ENCODE measurements around the gene ARHGEF28. TPM values are rescaled to one million over a fixed set of nuclear protein-coding genes. Genes with fewer than 3 reads are reported as not detected.

ARHGEF28 gene
- total RNA-seq, 4 donors from 2014 or later: 13.3 to 19.0 (median 16.9) TPM

DNA sequence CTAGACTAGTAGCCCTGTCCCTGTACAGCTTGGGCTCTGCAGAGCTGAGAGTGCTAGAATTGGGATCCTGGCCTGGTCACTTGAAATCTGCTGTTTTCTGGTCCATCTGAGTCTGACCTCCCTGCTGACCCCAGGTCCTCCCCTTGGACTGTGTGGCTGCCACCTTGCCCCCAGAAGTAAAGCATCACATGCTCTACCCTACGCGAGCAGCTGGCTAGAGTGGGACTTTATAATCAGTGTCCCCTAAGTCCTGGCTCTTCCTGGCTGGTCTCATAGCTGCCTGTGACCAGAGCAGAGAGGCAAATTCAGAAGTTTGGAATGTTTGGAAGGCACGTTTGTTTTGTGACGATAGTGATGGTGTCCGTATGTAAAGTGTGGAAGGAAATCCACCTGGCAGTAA, 81.0 kb downstream of the ARHGEF28 start:
- no peak for DNase-seq
- Histone ChIP-seq H3K4me3 (no peak overlapping the region), H3K27me3 (no peaks in the 10 kb centered on the region), H3K9me3 (peaks cover 0 to 10% (median 0%) of the 10 kb centered on the region in 4 donors), H3K4me1 (no peaks in the 10 kb centered on the region), H3K27ac (no peak overlapping the region), H3K36me3 (no peaks in the 10 kb centered on the region)
- TF ChIP-seq, protein P1, sequence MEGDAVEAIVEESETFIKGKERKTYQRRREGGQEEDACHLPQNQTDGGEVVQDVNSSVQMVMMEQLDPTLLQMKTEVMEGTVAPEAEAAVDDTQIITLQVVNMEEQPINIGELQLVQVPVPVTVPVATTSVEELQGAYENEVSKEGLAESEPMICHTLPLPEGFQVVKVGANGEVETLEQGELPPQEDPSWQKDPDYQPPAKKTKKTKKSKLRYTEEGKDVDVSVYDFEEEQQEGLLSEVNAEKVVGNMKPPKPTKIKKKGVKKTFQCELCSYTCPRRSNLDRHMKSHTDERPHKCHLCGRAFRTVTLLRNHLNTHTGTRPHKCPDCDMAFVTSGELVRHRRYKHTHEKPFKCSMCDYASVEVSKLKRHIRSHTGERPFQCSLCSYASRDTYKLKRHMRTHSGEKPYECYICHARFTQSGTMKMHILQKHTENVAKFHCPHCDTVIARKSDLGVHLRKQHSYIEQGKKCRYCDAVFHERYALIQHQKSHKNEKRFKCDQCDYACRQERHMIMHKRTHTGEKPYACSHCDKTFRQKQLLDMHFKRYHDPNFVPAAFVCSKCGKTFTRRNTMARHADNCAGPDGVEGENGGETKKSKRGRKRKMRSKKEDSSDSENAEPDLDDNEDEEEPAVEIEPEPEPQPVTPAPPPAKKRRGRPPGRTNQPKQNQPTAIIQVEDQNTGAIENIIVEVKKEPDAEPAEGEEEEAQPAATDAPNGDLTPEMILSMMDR (IDR thresholded peaks at IDR 0.05): no peak
- no peak for TF ChIP-seq POLR2A (IDR thresholded peaks at IDR 0.05)

DNA sequence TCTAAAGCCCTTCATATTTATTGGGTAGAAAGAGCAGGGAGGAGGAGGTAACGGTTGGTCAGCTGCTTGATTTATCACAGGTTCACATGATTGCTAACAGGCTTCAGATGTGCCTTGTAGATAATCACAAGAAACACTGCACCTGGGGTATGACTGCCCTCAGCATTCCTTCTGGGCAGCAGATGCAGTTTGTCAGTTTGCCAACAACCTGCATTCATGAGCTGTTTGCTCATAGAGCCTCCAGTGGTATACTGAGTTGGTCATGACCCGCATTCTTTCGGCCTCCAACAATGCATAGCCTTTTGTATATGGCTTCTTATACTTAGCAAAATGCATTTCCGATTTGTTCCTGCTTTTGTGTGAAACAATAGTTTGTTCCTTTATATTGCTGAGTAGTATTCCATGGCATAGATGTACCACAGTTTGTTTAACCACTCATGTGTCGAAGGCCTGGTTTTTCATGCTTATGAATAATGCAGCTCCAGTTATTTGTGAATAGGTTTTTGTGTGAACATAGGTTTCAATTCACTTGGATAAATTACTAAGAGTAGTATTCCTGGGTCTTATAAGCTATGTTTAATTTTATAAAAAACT, 83.6 kb downstream of the ARHGEF28 start:
- DNase-seq: no peak
- Histone ChIP-seq H3K4me3 (no peak overlapping the region), H3K9me3 (peaks cover 0 to 10% (median 0%) of the 10 kb centered on the region in 4 donors), H3K27me3 (no peaks in the 10 kb centered on the region), H3K36me3 (no peaks in the 10 kb centered on the region), H3K4me1 (no peaks in the 10 kb centered on the region), H3K27ac (no peak overlapping the region)
- TF ChIP-seq, protein P1 (IDR thresholded peaks at IDR 0.05): no peak
- no peak for TF ChIP-seq POLR2A (IDR thresholded peaks at IDR 0.05)

DNA sequence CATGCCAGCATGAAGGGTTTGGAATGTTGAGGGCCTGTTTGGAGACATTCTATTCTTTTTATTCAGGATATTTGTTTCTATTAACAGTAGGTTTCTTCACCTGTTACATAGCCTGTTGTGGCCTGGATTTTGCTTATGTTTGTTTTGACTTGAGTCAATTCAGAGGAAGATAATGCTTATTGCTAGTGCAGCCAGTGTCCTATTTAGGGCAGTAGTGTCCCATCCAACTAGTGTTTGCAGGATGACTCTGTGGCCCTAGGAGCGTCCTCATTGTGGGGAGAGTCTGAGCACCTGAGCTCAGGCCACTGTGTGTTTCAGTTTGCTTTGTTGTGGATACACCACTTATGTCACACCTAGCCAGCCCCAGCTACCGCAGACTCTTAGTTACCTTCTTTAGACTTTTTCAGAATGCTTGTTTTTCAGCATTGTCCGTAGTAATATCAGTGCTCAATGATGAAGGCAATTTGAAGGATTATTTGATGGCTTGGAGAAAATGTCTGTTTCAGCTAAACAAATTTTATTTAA, 90.3 kb downstream of the ARHGEF28 start:
- no peaks in the 10 kb centered on the region for H3K36me3 ChIP-seq
- TF ChIP-seq, protein P1 (IDR thresholded peaks at IDR 0.05): no peak
- TF ChIP-seq POLR2A (IDR thresholded peaks at IDR 0.05): no peak

DNA sequence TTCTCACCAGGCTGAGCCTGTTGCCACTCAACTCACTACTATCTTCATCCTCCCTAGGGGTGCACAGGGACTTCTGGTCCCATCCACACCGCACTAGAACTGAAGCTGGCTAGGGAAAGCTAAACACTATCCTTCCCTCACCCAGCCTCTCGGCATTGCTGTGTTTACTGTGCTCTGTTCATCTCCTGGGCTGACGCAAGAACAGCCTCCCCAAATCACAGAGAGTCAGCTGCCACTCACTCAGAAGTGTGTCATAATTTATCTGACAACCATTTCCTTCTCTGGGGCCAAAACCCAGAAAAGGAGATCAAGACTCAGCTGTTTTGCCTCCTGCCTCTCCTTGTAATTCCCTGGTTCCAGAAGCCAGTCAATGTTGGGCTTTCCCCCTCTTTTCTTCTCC, 92.8 kb downstream of the ARHGEF28 start:
- Histone ChIP-seq H3K4me3 (no peak overlapping the region), H3K27me3 (no peaks in the 10 kb centered on the region), H3K36me3 (no peaks in the 10 kb centered on the region), H3K4me1 (no peaks in the 10 kb centered on the region), H3K9me3 (no peaks in the 10 kb centered on the region), H3K27ac (no peak overlapping the region)
- no peak for TF ChIP-seq POLR2A (IDR thresholded peaks at IDR 0.05)
- TF ChIP-seq, protein P1 (IDR thresholded peaks at IDR 0.05): no peak
- DNase-seq: no peak

More for the DNA sequence above, 90.3 kb downstream of the ARHGEF28 start:
- Histone ChIP-seq H3K4me1 (no peaks in the 10 kb centered on the region), H3K27me3 (no peaks in the 10 kb centered on the region), H3K27ac (no peak overlapping the region), H3K9me3 (no peaks in the 10 kb centered on the region), H3K4me3 (no peak overlapping the region)
- no peak for DNase-seq

DNA sequence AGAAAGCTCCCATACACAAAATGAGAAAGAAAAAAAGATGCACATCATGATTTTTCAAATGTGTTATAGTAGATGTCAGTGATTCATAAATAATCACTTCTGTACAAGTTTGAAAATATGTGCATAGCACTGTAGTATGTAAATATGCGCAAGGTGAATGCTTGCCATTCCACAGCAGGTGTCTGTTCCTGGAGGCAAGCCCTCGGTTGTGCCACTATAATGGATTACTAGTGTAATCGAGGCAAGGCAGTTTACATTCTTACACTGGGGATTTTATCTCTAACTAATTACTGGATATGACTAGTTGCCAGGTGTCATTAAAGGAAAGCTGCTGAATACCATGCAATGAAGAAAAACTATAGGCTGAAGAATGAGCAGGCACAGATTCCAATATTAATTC, 93.6 kb downstream of the ARHGEF28 start:
- H3K27me3 ChIP-seq: no peaks in the 10 kb centered on the region
- H3K9me3 ChIP-seq: no peaks in the 10 kb centered on the region
- no peak overlapping the region for H3K4me3 ChIP-seq
- no peaks in the 10 kb centered on the region for H3K36me3 ChIP-seq
- H3K27ac ChIP-seq: no peak overlapping the region
- no peaks in the 10 kb centered on the region for H3K4me1 ChIP-seq
- no peak for TF ChIP-seq POLR2A (IDR thresholded peaks at IDR 0.05)
- DNase-seq: no peak

DNA sequence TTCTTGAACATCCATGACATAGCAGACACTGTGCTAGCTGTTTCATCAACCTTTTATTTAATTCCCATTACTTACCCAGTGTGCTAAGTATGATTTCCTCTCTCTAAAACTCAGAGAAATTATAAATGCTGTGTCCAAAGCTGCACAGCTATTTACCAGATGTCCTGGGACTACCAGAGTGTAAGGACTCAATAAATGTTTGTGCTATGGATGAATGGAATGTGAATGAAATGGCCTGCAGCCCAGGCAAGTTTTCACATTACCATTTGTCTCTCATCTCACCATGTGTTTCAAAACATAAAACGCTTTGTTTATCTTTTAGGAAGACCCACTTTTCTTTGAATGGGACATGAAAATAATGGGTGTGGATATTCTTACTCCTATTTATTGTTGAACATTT, 96.2 kb downstream of the ARHGEF28 start:
- no peak for DNase-seq

More for the DNA sequence above, 96.2 kb downstream of the ARHGEF28 start:
- H3K9me3 ChIP-seq: no peaks in the 10 kb centered on the region
- no peaks in the 10 kb centered on the region for H3K36me3 ChIP-seq
- H3K4me3 ChIP-seq: no peak overlapping the region
- H3K27me3 ChIP-seq: no peaks in the 10 kb centered on the region
- H3K27ac ChIP-seq: no peak overlapping the region
- TF ChIP-seq POLR2A (IDR thresholded peaks at IDR 0.05): no peak
- TF ChIP-seq, protein P1 (IDR thresholded peaks at IDR 0.05): no peak
- H3K4me1 ChIP-seq: no peaks in the 10 kb centered on the region
